MCF 10A (cell line): ENCODE results near the gene ZNF778. TPM values are rescaled to one million over a fixed set of nuclear protein-coding genes. Genes with fewer than 3 reads are reported as not detected.

Source experiments
- BruUV-seq: library from RNA; stranded (reverse); fragments of 400-500 nt; replicated peaks from 2 replicates; lab custom pipeline; 2021; lab: Mats Ljungman, UMichigan
- CTCF ChIA-PET: fragments of 300-600 bp; sonication (Branson Sonifier 250); formaldehyde crosslinking; extraction: SDS; loops from one replicate; lab custom pipeline; 2021; ENCODE audit warnings: antibody characterized with exemption, inconsistent platforms; lab: Yijun Ruan, JAX
- POLR2A ChIA-PET: fragments of 300-600, 350-650 bp; sonication (Branson Sonifier 250); formaldehyde crosslinking; extraction: SDS; loops from one replicate; lab custom pipeline; 2020; ENCODE audit warnings: antibody characterized with exemption, inconsistent platforms; lab: Yijun Ruan, JAX
- DNase-seq: peaks from one replicate; pipeline ENCODE4 v3.0.0-alpha.2; 2018; ENCODE audit not compliant: unreplicated experiment
- H3K27ac Mint-ChIP-seq: one replicate; pipeline ENCODE4 v1.8.0; 2022; ENCODE audit warnings: mild to moderate bottlenecking, low read depth, mixed read lengths; ENCODE audit not compliant: unreplicated experiment
- H3K27me3 Mint-ChIP-seq: one replicate; pipeline ENCODE4 v1.8.0; 2022; ENCODE audit warnings: mixed read lengths; ENCODE audit not compliant: insufficient read depth, unreplicated experiment
- H3K36me3 Mint-ChIP-seq: one replicate; pipeline ENCODE4 v1.8.0; 2022; ENCODE audit warnings: mild to moderate bottlenecking, moderate library complexity, mixed read lengths; ENCODE audit not compliant: insufficient read depth, unreplicated experiment
- H3K4me1 Mint-ChIP-seq: one replicate; pipeline ENCODE4 v1.8.0; 2022; ENCODE audit warnings: mixed read lengths; ENCODE audit not compliant: insufficient read depth, unreplicated experiment
- H3K4me3 Mint-ChIP-seq: one replicate; pipeline ENCODE4 v1.8.0; 2022; ENCODE audit warnings: mild to moderate bottlenecking, moderate library complexity, mixed read lengths; ENCODE audit not compliant: unreplicated experiment
- H3K9me3 Mint-ChIP-seq: one replicate; pipeline ENCODE4 v1.8.0; 2022; ENCODE audit warnings: mixed read lengths; ENCODE audit not compliant: unreplicated experiment
- intact Hi-C: fragments of 100-400 bp; cut with micrococcal nuclease; formaldehyde crosslinking; loops from 2 replicates; pipeline ENCODE4 v1.14.1; 2022
- total RNA-seq: library from RNA; stranded (reverse); gene quantifications from 2 replicates; pipeline ENCODE4 v1.2.3, GENCODE V29; 2022
- TF ChIP-seq, protein P1 (sequence below): fragments of 200-600 bp; IDR thresholded peaks from one replicate; pipeline ENCODE4 v1.8.0; 2022; ENCODE audit warnings: antibody characterized with exemption, mild to moderate bottlenecking; ENCODE audit not compliant: unreplicated experiment

The ZNF778 gene
- total RNA-seq, 1 experiment from 2014 or later = 15.8 TPM

DNA sequence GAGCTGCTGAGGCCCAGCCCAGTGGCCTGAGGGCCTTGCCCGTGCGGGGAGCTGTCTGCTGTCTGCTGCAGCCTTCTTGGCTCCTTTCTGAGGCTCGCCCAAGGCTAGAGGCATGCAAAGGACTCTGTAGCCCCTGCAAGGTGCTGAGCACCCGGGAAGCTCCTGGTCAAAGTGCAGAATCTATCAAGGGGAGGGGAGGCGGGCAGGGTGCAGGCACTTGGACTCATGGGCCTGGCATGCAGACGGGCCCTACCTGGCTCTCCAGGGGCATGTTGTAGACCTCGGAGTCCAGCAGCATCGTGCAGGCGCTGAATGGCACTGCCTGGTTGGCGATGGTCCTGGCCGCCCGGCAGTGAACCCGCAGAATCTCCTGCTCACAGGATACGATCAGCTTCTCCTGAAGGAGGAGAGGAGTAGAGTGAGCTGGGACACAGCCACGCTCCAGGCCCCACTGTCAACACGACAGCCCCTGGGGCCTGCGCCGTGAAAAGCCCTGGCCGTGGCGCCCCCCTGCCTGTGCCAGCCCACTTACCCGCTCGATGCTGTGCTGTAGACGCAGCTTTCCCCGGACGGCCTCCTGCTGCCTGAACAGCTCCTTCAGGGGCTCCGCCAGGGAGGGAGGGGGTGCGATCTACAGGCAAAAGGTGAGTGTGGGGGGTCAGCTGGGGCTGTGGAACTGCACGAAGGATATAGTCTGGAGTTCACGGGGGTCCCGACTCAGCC lies 57.2 kb downstream of the ZNF778 start:
- Mint-ChIP-seq H3K36me3 (peaks cover 62% of the 10 kb centered on the region), H3K4me3 (no peak overlapping the region), H3K27me3 (no peaks in the 10 kb centered on the region), H3K9me3 (no peaks in the 10 kb centered on the region), H3K4me1 (no peaks in the 10 kb centered on the region), H3K27ac (no peak overlapping the region)
- intact Hi-C loops = no loop called here
- no peak for DNase-seq
- TF ChIP-seq, protein P1, sequence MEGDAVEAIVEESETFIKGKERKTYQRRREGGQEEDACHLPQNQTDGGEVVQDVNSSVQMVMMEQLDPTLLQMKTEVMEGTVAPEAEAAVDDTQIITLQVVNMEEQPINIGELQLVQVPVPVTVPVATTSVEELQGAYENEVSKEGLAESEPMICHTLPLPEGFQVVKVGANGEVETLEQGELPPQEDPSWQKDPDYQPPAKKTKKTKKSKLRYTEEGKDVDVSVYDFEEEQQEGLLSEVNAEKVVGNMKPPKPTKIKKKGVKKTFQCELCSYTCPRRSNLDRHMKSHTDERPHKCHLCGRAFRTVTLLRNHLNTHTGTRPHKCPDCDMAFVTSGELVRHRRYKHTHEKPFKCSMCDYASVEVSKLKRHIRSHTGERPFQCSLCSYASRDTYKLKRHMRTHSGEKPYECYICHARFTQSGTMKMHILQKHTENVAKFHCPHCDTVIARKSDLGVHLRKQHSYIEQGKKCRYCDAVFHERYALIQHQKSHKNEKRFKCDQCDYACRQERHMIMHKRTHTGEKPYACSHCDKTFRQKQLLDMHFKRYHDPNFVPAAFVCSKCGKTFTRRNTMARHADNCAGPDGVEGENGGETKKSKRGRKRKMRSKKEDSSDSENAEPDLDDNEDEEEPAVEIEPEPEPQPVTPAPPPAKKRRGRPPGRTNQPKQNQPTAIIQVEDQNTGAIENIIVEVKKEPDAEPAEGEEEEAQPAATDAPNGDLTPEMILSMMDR = no peak
- CTCF ChIA-PET = interaction anchor here (0.8 to 1.2 kb wide), 2 partner anchors 12 to 14 kb away, joined by 3 read pairs; no protein-coding TSS in a partner anchor
- POLR2A ChIA-PET = no interaction called here
- no TSS peak for BruUV-seq

DNA sequence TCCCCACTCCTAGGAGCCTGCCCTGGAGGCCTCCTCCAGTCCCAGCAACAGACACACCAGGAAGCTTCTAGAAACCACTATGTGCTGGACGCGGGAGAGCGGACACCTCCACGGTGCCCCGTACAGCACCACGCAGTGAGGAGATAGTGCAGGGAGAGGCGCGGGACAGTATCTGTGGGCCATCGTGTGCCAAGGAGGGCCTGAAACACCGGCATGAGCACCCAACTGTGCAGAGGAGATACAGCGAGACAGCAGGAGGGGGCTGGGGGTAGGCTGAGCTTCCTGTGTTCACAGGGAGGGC lies 57.7 kb downstream of the ZNF778 start:
- no peaks in the 10 kb centered on the region for H3K9me3 Mint-ChIP-seq
- H3K4me3 Mint-ChIP-seq = no peak overlapping the region
- peaks cover 62% of the 10 kb centered on the region for H3K36me3 Mint-ChIP-seq
- ChIA-PET POLR2A (no interaction called here), CTCF (no interaction called here)
- H3K27ac Mint-ChIP-seq = no peak overlapping the region
- DNase-seq = no peak
- no peaks in the 10 kb centered on the region for H3K4me1 Mint-ChIP-seq
- BruUV-seq = no TSS peak
- TF ChIP-seq, protein P1 = no peak
- intact Hi-C loops = no loop called here
- H3K27me3 Mint-ChIP-seq = no peaks in the 10 kb centered on the region

DNA sequence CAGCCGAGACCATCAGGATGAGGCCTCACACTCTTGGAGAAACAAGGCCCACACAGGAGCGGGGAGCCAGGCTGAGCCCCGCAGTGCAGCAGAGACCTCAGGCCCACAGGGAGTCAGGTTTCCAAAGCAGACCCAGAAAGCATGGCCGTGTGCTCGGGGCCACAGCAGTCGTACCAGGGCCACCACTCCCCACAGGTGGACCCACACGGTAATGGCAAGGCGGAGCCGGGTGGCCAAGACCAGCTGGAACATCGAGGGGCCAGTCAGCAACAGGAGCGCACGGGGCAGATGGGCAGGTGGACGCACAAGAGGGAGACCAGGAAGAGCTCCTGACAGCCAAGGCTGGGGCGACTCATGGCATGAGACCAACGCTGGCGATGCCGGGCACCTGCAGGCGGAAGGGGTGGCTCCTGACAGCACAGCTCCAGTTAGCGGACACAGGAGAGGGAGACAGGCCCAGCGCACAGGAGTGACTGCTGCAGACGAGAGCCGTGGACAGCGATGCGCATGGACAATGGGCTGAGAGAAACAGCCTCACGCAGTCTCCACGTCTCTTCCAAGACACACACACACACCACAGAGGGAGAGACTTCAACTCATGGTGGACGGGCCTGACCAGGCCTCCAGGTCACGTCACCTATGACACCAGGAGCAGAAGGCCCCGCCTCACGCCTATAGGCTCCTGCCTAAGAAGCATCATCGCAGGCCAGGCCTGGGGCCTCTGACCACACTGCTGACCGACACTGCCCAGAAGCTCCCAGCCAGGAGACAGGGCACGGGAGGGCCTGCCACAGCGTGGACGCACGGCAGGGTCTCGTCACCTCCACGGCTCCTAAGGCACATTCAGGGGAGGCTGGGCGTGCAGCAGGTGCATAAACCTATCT lies 58.6 kb downstream of the ZNF778 start:
- BruUV-seq = no TSS peak
- no peaks in the 10 kb centered on the region for H3K9me3 Mint-ChIP-seq
- POLR2A ChIA-PET = no interaction called here
- no peaks in the 10 kb centered on the region for H3K27me3 Mint-ChIP-seq
- H3K27ac Mint-ChIP-seq = no peak overlapping the region
- no peak for DNase-seq
- H3K36me3 Mint-ChIP-seq = peaks cover 62% of the 10 kb centered on the region
- H3K4me3 Mint-ChIP-seq = no peak overlapping the region
- CTCF ChIA-PET = interaction anchor here (1.5 kb wide), 1 partner anchor 13 kb away, joined by 4 read pairs; no protein-coding TSS in a partner anchor
- intact Hi-C loops = no loop called here
- H3K4me1 Mint-ChIP-seq = no peaks in the 10 kb centered on the region
- TF ChIP-seq, protein P1 = no peak

DNA sequence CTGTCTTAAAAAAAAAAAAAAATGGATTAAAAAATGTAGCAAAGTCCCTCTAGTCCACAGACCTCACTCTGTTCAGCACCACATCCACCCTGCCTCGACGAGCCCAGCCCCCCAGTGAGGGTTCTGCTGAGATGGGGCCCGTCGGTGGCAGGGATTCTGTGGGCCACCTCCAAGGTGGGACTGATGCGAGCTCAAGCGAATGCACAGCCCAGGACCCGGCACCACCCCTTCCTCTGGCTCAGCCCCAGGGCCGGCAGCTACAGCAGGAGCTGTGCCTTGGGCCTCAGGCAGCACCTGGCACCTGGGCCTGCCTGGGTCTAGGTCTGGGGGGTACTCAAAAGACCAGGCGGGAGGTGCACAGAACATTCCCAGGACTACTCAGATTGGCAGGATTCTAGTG lies 59.5 kb downstream of the ZNF778 start:
- TF ChIP-seq, protein P1 = no peak
- H3K27ac Mint-ChIP-seq = no peak overlapping the region
- no TSS peak for BruUV-seq
- intact Hi-C loops = no loop called here
- CTCF ChIA-PET = interaction anchor here (1.5 kb wide), 1 partner anchor 12 kb away, joined by 4 read pairs; no protein-coding TSS in a partner anchor
- H3K9me3 Mint-ChIP-seq = no peaks in the 10 kb centered on the region
- POLR2A ChIA-PET = no interaction called here
- no peaks in the 10 kb centered on the region for H3K27me3 Mint-ChIP-seq
- no peak overlapping the region for H3K4me3 Mint-ChIP-seq
- no peak for DNase-seq
- no peaks in the 10 kb centered on the region for H3K4me1 Mint-ChIP-seq
- peaks cover 52% of the 10 kb centered on the region for H3K36me3 Mint-ChIP-seq
